Measurements from ENCODE around the gene TENT5C.

TENT5C gene

DNA sequence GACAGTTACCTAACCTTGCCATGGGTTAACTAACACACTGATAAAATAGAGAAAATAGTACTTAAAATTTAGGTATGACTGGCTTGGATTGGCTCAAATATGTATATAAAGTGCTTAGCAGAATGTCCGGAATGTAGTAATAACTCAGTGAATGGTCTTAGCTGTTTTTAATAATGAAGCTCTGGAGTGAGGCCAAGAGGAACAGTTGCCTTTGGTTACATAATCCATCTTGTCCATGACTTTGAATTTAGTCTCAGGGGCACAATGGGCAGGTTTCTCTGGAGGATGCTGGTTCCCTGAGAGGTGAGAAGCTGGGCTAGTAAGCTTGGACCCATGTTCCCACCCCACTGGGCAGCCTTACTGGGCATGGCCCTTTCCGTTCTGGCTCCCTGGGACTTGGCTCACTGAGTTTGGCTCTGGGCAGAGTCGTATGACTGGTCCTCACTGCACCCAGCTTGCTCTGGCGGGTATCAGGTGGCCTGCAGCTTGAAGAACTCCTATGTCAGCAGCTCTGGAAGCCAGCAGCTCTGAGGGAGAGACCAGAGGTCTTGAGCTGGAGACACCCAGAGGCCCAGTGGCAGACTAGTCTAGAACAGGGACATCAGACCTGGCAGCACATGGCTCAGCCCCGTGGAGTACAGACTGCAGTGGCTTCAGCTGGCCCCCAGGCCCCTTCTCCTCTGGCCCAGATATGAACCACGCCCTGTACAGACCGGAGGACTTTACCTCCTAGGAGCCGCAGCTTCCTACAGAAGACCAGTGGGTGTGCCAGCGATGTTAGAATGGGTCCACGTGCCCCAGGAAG, 40.4 kb downstream of the TENT5C start:
- Histone ChIP-seq H3K27me3 (ENCODE audit: insufficient read depth, low read length, poor library complexity, severe bottlenecking) (no peaks in the 10 kb centered on the region), H3K9me2 (replicated peaks; ENCODE audit: low read depth, low read length) (no peaks in the 10 kb centered on the region), H3F3A (ENCODE audit: low read depth) (no peaks in the 10 kb centered on the region), H3K4me1 (ENCODE audit: insufficient read depth, low read length, poor library complexity, severe bottlenecking) (peaks cover 27% of the 10 kb centered on the region), H3K36me3 (ENCODE audit: insufficient read depth, low read length) (no peaks in the 10 kb centered on the region), H2AFZ (ENCODE audit: low read length) (no peak overlapping the region), H3K4me2 (ENCODE audit: low read depth, low read length, poor library complexity, severe bottlenecking) (no peak overlapping the region), H3K9me3 (ENCODE audit: insufficient read depth, low read depth, low read length) (no peaks in the 10 kb centered on the region), H3K4me3 (ENCODE audit: low read length, poor library complexity, severe bottlenecking) (no peak overlapping the region), H3K79me2 (ENCODE audit: insufficient read depth, low read length) (no peaks in the 10 kb centered on the region), H3K9ac (ENCODE audit: low read depth, low read length, poor library complexity, severe bottlenecking) (no peak overlapping the region), H4K20me1 (ENCODE audit: insufficient read depth, low read length, poor library complexity, severe bottlenecking) (no peaks in the 10 kb centered on the region)
- no peak for TF ChIP-seq EZH2phosphoT487 (IDR thresholded peaks at IDR 0.05; ENCODE audit: borderline replicate concordance)
- no peak for TF ChIP-seq CTCF (conservative IDR thresholded peaks at IDR 0.05; ENCODE audit: low read length)

DNA sequence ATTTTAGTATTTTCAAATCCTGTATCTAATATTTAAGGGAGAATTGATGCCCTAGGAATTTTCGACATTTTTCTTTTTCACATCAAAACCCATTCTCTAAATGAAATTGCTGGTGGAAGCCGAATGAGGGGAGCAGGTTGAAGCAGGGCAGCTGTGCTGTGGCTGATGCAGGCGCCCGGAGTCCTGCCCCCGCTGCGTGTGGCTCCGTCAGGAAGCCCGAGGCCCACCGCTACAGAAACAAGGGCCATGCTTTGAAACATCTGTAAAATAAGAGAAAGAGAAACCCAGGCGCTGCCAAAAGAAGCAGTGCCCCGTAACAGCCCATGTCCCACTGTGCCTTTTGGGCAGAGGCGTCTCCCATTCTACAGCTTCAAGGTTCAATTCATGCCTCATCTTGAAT, 41.1 kb downstream of the TENT5C start:
- Histone ChIP-seq H3K4me3 (ENCODE audit: low read length, poor library complexity, severe bottlenecking) (no peak overlapping the region), H3F3A (ENCODE audit: low read depth) (no peaks in the 10 kb centered on the region), H3K9ac (ENCODE audit: low read depth, low read length, poor library complexity, severe bottlenecking) (no peak overlapping the region), H4K20me1 (ENCODE audit: insufficient read depth, low read length, poor library complexity, severe bottlenecking) (no peaks in the 10 kb centered on the region), H3K27me3 (ENCODE audit: insufficient read depth, low read length, poor library complexity, severe bottlenecking) (no peaks in the 10 kb centered on the region), H2AFZ (ENCODE audit: low read length) (no peak overlapping the region), H3K9me3 (ENCODE audit: insufficient read depth, low read depth, low read length) (no peaks in the 10 kb centered on the region), H3K4me2 (ENCODE audit: low read depth, low read length, poor library complexity, severe bottlenecking) (no peak overlapping the region), H3K9me2 (replicated peaks; ENCODE audit: low read depth, low read length) (no peaks in the 10 kb centered on the region), H3K79me2 (ENCODE audit: insufficient read depth, low read length) (no peaks in the 10 kb centered on the region), H3K4me1 (ENCODE audit: insufficient read depth, low read length, poor library complexity, severe bottlenecking) (peaks cover 29% of the 10 kb centered on the region), H3K36me3 (ENCODE audit: insufficient read depth, low read length) (no peaks in the 10 kb centered on the region)
- TF ChIP-seq CTCF (conservative IDR thresholded peaks at IDR 0.05; ENCODE audit: low read length) (no peak), EZH2phosphoT487 (IDR thresholded peaks at IDR 0.05; ENCODE audit: borderline replicate concordance) (no peak)

DNA sequence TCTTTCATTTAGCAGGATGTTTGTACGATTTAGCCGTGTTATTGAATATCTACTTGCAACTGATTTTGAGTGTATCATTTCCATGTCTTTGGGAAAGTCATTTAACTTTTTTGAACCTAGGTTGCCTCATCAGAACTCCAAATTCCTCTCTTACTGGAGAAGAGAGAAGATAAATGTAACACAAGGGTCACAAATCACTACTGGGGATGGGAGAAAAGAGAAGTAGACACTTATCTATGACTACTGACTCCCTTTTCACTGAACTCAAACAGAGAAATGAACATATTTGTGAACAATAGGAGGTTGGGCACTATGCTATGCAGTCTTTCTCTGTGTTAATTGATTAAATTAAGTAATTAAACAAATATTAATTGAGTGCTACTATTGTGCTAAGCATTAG, 42.2 kb downstream of the TENT5C start:
- no peak overlapping the region for H3K4me2 ChIP-seq (ENCODE audit: low read depth, low read length, poor library complexity, severe bottlenecking)
- no peaks in the 10 kb centered on the region for H3K9me3 ChIP-seq (ENCODE audit: insufficient read depth, low read depth, low read length)
- no peaks in the 10 kb centered on the region for H3F3A ChIP-seq (ENCODE audit: low read depth)
- H3K27me3 ChIP-seq (ENCODE audit: insufficient read depth, low read length, poor library complexity, severe bottlenecking), result no peaks in the 10 kb centered on the region
- H3K4me3 ChIP-seq (ENCODE audit: low read length, poor library complexity, severe bottlenecking), result no peak overlapping the region
- H3K4me1 ChIP-seq (ENCODE audit: insufficient read depth, low read length, poor library complexity, severe bottlenecking), result peaks cover 35% of the 10 kb centered on the region
- H3K9ac ChIP-seq (ENCODE audit: low read depth, low read length, poor library complexity, severe bottlenecking), result no peak overlapping the region
- TF ChIP-seq CTCF (conservative IDR thresholded peaks at IDR 0.05; ENCODE audit: low read length), result no peak
- no peak for TF ChIP-seq EZH2phosphoT487 (IDR thresholded peaks at IDR 0.05; ENCODE audit: borderline replicate concordance)
- no peak overlapping the region for H2AFZ ChIP-seq (ENCODE audit: low read length)
- H4K20me1 ChIP-seq (ENCODE audit: insufficient read depth, low read length, poor library complexity, severe bottlenecking), result no peaks in the 10 kb centered on the region
- no peaks in the 10 kb centered on the region for H3K9me2 ChIP-seq (replicated peaks; ENCODE audit: low read depth, low read length)
- H3K36me3 ChIP-seq (ENCODE audit: insufficient read depth, low read length), result no peaks in the 10 kb centered on the region
- no peaks in the 10 kb centered on the region for H3K79me2 ChIP-seq (ENCODE audit: insufficient read depth, low read length)
